ENCODE results near the gene FOXP1.

DNA sequence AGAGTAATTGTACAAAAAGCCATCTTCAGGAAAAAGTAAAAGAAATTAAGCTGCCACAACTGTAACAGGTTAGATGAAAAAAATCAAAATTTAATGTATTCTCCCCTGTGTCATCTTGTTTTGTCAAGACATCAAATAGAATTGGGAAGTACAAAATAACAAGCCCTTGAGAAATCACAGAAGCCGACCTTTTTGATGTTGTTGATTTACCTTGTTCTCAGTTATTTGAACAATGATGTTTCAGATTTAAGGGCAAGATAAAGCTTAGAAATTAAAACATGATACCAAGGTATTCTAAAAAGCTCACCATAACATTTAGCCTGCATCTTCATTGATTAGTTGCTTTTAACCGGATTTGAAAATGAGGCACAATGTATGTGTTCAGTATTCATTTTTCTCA is 523.0 kb downstream of the FOXP1 start:
- TF ChIP-seq NRF1 (IDR thresholded peaks at IDR 0.05; ENCODE audit: low read depth, low read length) = no peak
- no peak for TF ChIP-seq CBX8 (IDR thresholded peaks at IDR 0.05; ENCODE audit: borderline replicate concordance, low read depth, low read length)
- TF ChIP-seq POLR2A (IDR thresholded peaks at IDR 0.05; ENCODE audit: control extremely low read depth in 1 of 2, low read depth in 2 of 2, low read length in 2 of 2) = no peak
- no peak for TF ChIP-seq YY1 (IDR thresholded peaks at IDR 0.05; ENCODE audit: low read depth, low read length)
- TF ChIP-seq, protein P1, sequence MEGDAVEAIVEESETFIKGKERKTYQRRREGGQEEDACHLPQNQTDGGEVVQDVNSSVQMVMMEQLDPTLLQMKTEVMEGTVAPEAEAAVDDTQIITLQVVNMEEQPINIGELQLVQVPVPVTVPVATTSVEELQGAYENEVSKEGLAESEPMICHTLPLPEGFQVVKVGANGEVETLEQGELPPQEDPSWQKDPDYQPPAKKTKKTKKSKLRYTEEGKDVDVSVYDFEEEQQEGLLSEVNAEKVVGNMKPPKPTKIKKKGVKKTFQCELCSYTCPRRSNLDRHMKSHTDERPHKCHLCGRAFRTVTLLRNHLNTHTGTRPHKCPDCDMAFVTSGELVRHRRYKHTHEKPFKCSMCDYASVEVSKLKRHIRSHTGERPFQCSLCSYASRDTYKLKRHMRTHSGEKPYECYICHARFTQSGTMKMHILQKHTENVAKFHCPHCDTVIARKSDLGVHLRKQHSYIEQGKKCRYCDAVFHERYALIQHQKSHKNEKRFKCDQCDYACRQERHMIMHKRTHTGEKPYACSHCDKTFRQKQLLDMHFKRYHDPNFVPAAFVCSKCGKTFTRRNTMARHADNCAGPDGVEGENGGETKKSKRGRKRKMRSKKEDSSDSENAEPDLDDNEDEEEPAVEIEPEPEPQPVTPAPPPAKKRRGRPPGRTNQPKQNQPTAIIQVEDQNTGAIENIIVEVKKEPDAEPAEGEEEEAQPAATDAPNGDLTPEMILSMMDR (IDR thresholded peaks at IDR 0.05; ENCODE audit: control extremely low read depth in 1 of 3, insufficient read depth in 1 of 3, low read depth in 1 of 3, low read length in 3 of 3) = no peak
- TF ChIP-seq, protein P2, sequence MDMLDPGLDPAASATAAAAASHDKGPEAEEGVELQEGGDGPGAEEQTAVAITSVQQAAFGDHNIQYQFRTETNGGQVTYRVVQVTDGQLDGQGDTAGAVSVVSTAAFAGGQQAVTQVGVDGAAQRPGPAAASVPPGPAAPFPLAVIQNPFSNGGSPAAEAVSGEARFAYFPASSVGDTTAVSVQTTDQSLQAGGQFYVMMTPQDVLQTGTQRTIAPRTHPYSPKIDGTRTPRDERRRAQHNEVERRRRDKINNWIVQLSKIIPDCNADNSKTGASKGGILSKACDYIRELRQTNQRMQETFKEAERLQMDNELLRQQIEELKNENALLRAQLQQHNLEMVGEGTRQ (IDR thresholded peaks at IDR 0.05; ENCODE audit: low read length) = no peak
- no peak for TF ChIP-seq TBP (IDR thresholded peaks at IDR 0.05; ENCODE audit: low read depth, low read length)

All from H1 (cell line).